Measurements from ENCODE around the gene MIB1.
"Not testable (repeated sequence)": the region's sequence is repeated elsewhere in the genome, so short reads cannot be mapped to it uniquely, and the experiment has no call there.

The MIB1 gene

GRCh38 chr18:21774722-21775121, 34.1 kb downstream of the MIB1 start:
- TF ChIP-seq, protein P1, sequence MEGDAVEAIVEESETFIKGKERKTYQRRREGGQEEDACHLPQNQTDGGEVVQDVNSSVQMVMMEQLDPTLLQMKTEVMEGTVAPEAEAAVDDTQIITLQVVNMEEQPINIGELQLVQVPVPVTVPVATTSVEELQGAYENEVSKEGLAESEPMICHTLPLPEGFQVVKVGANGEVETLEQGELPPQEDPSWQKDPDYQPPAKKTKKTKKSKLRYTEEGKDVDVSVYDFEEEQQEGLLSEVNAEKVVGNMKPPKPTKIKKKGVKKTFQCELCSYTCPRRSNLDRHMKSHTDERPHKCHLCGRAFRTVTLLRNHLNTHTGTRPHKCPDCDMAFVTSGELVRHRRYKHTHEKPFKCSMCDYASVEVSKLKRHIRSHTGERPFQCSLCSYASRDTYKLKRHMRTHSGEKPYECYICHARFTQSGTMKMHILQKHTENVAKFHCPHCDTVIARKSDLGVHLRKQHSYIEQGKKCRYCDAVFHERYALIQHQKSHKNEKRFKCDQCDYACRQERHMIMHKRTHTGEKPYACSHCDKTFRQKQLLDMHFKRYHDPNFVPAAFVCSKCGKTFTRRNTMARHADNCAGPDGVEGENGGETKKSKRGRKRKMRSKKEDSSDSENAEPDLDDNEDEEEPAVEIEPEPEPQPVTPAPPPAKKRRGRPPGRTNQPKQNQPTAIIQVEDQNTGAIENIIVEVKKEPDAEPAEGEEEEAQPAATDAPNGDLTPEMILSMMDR (IDR thresholded peaks at IDR 0.05; ENCODE audit: low read depth, low read length, missing control alignments) = no peak
- in situ Hi-C loops (cut with HindIII; ENCODE audit: low pct_ligation_motif_present, low sequenced_read_pairs) = no loop called here
- no peaks in the 10 kb centered on the region for H3K27me3 ChIP-seq (replicated peaks)
- H3K4me3 ChIP-seq (ENCODE audit: low read depth, low read length) = no peak overlapping the region
- DNase-seq = no peak
- peaks cover 4% of the 10 kb centered on the region for H3K36me3 ChIP-seq (replicated peaks)
- H3K27ac ChIP-seq = no peak overlapping the region

GRCh38 chr18:21777814-21778213, 37.2 kb downstream of the MIB1 start:
- no peak for DNase-seq
- no peak overlapping the region for H3K4me3 ChIP-seq (ENCODE audit: low read depth, low read length)
- peaks cover 10% of the 10 kb centered on the region for H3K36me3 ChIP-seq (replicated peaks)
- in situ Hi-C loops (cut with HindIII; ENCODE audit: low pct_ligation_motif_present, low sequenced_read_pairs) = no loop called here
- no peak overlapping the region for H3K27ac ChIP-seq
- H3K27me3 ChIP-seq (replicated peaks) = no peaks in the 10 kb centered on the region
- TF ChIP-seq, protein P1 (IDR thresholded peaks at IDR 0.05; ENCODE audit: low read depth, low read length, missing control alignments) = no peak

DNA sequence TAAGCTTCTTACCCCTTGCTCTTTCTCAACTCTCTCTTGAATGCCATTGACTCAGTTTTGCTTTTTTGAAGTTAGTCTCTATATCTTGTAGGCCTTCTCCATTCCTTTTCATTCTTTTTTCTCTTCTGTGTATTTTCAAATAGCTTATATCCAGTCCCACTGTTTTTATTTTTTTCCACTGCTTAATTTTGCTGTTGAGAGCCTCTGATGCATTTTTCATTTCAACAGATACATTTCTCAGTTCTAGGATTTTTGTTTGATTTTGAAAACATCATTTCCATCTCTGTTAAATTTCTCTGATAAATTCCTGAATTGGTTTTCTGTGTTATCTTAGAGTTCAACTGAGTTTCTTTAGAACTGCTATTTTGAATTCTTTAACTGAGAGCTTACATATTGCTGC, 45.9 kb downstream of the MIB1 start:
- TF ChIP-seq, protein P1 (IDR thresholded peaks at IDR 0.05; ENCODE audit: low read depth, low read length, missing control alignments) = no peak
- Histone ChIP-seq H3K27me3 (replicated peaks) (no peaks in the 10 kb centered on the region), H3K4me3 (ENCODE audit: low read depth, low read length) (no peak overlapping the region), H3K36me3 (replicated peaks) (peaks cover 10% of the 10 kb centered on the region), H3K27ac (no peak overlapping the region)
- no peak for DNase-seq
- in situ Hi-C loops (cut with HindIII; ENCODE audit: low pct_ligation_motif_present, low sequenced_read_pairs) = no loop called here

GRCh38 chr18:21796089-21796488, 55.5 kb downstream of the MIB1 start:
- H3K27me3 ChIP-seq (replicated peaks); H3K27ac ChIP-seq; DNase-seq; H3K4me3 ChIP-seq (ENCODE audit: low read depth, low read length); in situ Hi-C loops (cut with HindIII; ENCODE audit: low pct_ligation_motif_present, low sequenced_read_pairs); H3K36me3 ChIP-seq (replicated peaks): not testable (repeated sequence)

GRCh38 chr18:21798126-21798525, 57.5 kb downstream of the MIB1 start:
- Histone ChIP-seq H3K36me3 (replicated peaks) (no peaks in the 10 kb centered on the region), H3K27me3 (replicated peaks) (no peaks in the 10 kb centered on the region), H3K27ac (no peak overlapping the region), H3K4me3 (ENCODE audit: low read depth, low read length) (no peak overlapping the region)
- in situ Hi-C loops (cut with HindIII; ENCODE audit: low pct_ligation_motif_present, low sequenced_read_pairs) = no loop called here
- DNase-seq = no peak
- TF ChIP-seq, protein P1 (IDR thresholded peaks at IDR 0.05; ENCODE audit: low read depth, low read length, missing control alignments) = no peak

GRCh38 chr18:21799721-21800120, 59.1 kb downstream of the MIB1 start:
- no peaks in the 10 kb centered on the region for H3K27me3 ChIP-seq (replicated peaks)
- in situ Hi-C loops (cut with HindIII; ENCODE audit: low pct_ligation_motif_present, low sequenced_read_pairs) = no loop called here
- DNase-seq = no peak
- no peak overlapping the region for H3K4me3 ChIP-seq (ENCODE audit: low read depth, low read length)
- H3K36me3 ChIP-seq (replicated peaks) = no peaks in the 10 kb centered on the region
- TF ChIP-seq, protein P1 (IDR thresholded peaks at IDR 0.05; ENCODE audit: low read depth, low read length, missing control alignments) = no peak
- no peak overlapping the region for H3K27ac ChIP-seq
